GM23248 (cell line): ENCODE measurements around the gene TCEA2. TPM values are rescaled to one million over a fixed set of nuclear protein-coding genes. Genes with fewer than 3 reads are reported as not detected.

Source experiments
- DNase-seq: peaks from one replicate; pipeline ENCODE4 v3.0.0-alpha.2; 2015
- H2AFZ ChIP-seq: fragments of 200-600 bp; sonication (generic); 2 replicates; pipeline ENCODE4 v1.6.1; 2016; ENCODE audit warnings: antibody characterized with exemption
- H3F3A ChIP-seq: fragments of 200-600 bp; sonication (generic); 2 replicates; pipeline ENCODE4 v1.6.1; 2016; ENCODE audit warnings: mild to moderate bottlenecking, antibody characterized with exemption, mixed run types; ENCODE audit not compliant: insufficient read depth
- H3K27ac ChIP-seq: fragments of 200-600 bp; sonication (generic); 2 replicates; pipeline ENCODE4 v1.5.1; 2016; ENCODE audit warnings: mild to moderate bottlenecking
- H3K27me3 ChIP-seq: fragments of 200-600 bp; sonication (generic); replicated peaks from 2 replicates; pipeline ENCODE4 v1.6.1; 2016; ENCODE audit warnings: mild to moderate bottlenecking; ENCODE audit not compliant: insufficient read depth
- H3K36me3 ChIP-seq: fragments of 200-600 bp; sonication (generic); 2 replicates; pipeline ENCODE4 v1.6.1; 2016; ENCODE audit warnings: low read depth, mild to moderate bottlenecking
- H3K4me1 ChIP-seq: fragments of 200-600 bp; sonication (generic); 2 replicates; pipeline ENCODE4 v1.6.1; 2016; ENCODE audit warnings: mild to moderate bottlenecking; ENCODE audit not compliant: insufficient read depth
- H3K4me2 ChIP-seq: fragments of 200-600 bp; sonication (generic); one replicate; pipeline ENCODE4 v1.6.1; 2016; ENCODE audit warnings: mild to moderate bottlenecking; ENCODE audit not compliant: unreplicated experiment
- H3K4me3 ChIP-seq: fragments of 200-600 bp; sonication (generic); 2 replicates; pipeline ENCODE4 v1.5.1; 2016; ENCODE audit warnings: mild to moderate bottlenecking
- H3K79me2 ChIP-seq: fragments of 200-600 bp; sonication (generic); 2 replicates; pipeline ENCODE4 v1.6.1; 2016; ENCODE audit warnings: mild to moderate bottlenecking; ENCODE audit not compliant: insufficient read depth
- H3K9ac ChIP-seq: fragments of 200-600 bp; sonication (generic); 2 replicates; pipeline ENCODE4 v1.6.1; 2016; ENCODE audit warnings: mild to moderate bottlenecking
- H3K9me2 ChIP-seq: fragments of 200-600 bp; sonication (generic); 2 replicates; pipeline ENCODE4 v1.6.1; 2016; ENCODE audit warnings: mixed run types, mild to moderate bottlenecking, moderate library complexity; ENCODE audit not compliant: insufficient read depth
- H3K9me3 ChIP-seq: fragments of 200-600 bp; sonication (generic); one replicate; pipeline ENCODE4 v1.6.1; 2017; ENCODE audit warnings: low read depth
- H4K20me1 ChIP-seq: fragments of 200-600 bp; sonication (generic); 2 replicates; pipeline ENCODE4 v1.6.0; 2016; ENCODE audit not compliant: insufficient read depth
- EZH2 ChIP-seq: fragments of 200-600 bp; sonication (generic); IDR thresholded peaks from 2 replicates; pipeline ENCODE4 v1.6.1; 2018; ENCODE audit warnings: antibody characterized with exemption, mild to moderate bottlenecking; ENCODE audit not compliant: insufficient read depth, poor library complexity, severe bottlenecking
- EZH2phosphoT487 ChIP-seq: fragments of 200-600 bp; sonication (generic); IDR thresholded peaks from 2 replicates; pipeline ENCODE4 v1.6.1; 2018; ENCODE audit warnings: antibody characterized with exemption, moderate library complexity, mild to moderate bottlenecking, low read depth; ENCODE audit not compliant: insufficient read depth
- WGBS, 2 experiments: methylation state at CpG; one replicate each; pipeline ENCODE4 v1.1.6; 2015 to 2017; ENCODE audit warnings: low lambda C conversion rate in 2 of 2, low coverage in 1 of 2; ENCODE audit errors: missing lambda C conversion rate in 2 of 2; 5-methylcytosine and 5-hydroxymethylcytosine counted together
- in situ Hi-C: fragments of 300-500 bp; cut with MboI; formaldehyde crosslinking; loops from 2 replicates; pipeline ENCODE4 v1.15.0; 2020
- polyA plus RNA-seq: library from polyadenylated mRNA; unstranded; fragments of >200 nt; fragmentation: Nextera tagmentation; extraction: Ambion mirVana; gene quantifications from 2 replicates; pipeline ENCODE4 v1.2.1, GENCODE V29; 2016
- total RNA-seq: library from RNA; depleted of rRNA; stranded (reverse); fragments of >200 nt; shearing (Covaris generic); gene quantifications from 2 replicates; pipeline ENCODE4 v1.2.3, GENCODE V29; 2014

Gene TCEA2
- total and polyA plus RNA-seq, 2 experiments from 2014 or later: 34.3 to 70.7 TPM

DNA sequence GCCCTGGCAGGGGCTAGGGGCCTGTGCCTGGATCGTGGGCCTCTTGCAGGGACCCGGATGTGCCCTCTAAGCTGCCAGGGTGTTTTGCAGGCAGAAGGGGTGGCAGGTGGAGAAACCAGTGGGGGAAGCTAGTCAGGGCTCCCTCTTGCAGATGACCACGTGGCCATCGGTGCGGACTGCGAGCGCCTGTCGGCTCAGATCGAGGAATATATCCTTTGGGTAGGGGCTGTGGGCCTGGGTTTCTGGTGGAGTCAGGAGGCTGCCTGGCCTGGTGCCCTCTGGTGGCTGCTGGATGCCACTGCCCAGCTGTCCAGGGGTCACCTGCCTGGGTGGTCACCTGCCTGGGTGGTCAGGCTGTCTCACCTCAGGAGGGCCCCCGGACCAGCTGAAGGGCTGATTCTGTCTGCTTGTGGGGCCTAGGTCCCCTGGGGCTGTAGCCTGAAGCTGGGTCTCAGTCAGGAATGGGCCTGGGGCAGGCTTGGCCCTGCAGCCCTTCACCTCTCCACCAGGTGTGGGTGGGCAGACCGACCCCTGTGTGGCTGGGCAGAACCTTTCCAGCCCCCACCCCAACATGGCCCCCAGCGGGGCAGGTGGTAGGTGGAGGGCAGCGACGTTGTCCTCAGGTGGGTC, 6.7 kb downstream of the TCEA2 start:
- H3K79me2 ChIP-seq: no peaks in the 10 kb centered on the region
- no peak overlapping the region for H3K9ac ChIP-seq
- H3K4me2 ChIP-seq: no peak overlapping the region
- H3F3A ChIP-seq: no peaks in the 10 kb centered on the region
- no peaks in the 10 kb centered on the region for H3K9me3 ChIP-seq
- peak; percentile 41 for DNase-seq
- no peak overlapping the region for H2AFZ ChIP-seq
- H3K4me3 ChIP-seq: no peak overlapping the region
- H3K9me2 ChIP-seq: no peaks in the 10 kb centered on the region
- no peak for TF ChIP-seq EZH2
- TF ChIP-seq EZH2phosphoT487: no peak
- in situ Hi-C loops: no loop called here
- H3K36me3 ChIP-seq: no peaks in the 10 kb centered on the region
- 56 to 62% methylated on average over 12 to 14 of the region's 14 CpGs for WGBS, 2 experiments
- no peaks in the 10 kb centered on the region for H3K27me3 ChIP-seq
- peaks cover 13% of the 10 kb centered on the region for H3K4me1 ChIP-seq
- no peaks in the 10 kb centered on the region for H4K20me1 ChIP-seq
- no peak overlapping the region for H3K27ac ChIP-seq

DNA sequence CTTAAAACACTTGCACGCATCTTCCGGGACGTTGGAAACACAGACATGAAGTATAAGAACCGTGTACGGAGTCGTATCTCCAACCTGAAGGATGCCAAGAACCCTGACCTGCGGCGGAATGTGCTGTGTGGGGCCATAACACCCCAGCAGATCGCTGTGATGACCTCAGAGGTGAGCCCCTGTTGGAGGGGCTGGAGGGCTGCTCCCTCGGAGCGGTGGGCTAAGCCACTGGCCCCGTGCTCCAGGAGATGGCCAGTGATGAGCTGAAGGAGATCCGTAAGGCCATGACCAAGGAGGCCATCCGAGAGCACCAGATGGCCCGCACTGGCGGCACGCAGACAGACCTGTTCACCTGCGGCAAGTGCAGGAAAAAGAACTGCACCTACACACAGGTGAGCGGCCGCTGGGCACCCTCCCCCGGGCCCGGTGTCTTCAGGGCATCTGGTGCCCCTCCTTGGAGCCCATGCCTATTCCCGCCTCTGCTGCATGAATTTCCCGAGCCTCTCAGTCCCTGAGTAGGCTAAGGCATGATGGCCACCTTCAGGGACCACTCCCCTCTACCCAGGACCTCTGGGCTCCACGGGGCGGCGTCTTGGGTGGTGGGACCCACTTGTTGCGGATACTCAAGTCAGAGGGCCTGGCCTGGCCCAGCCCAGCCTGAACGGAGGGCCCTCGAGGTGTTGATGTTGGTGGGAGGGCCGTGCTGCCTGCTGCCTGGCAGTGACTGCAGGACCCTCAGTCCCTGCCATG, 7.4 kb downstream of the TCEA2 start:
- no peaks in the 10 kb centered on the region for H3K79me2 ChIP-seq
- H3K9me3 ChIP-seq: no peaks in the 10 kb centered on the region
- H3K36me3 ChIP-seq: no peaks in the 10 kb centered on the region
- H4K20me1 ChIP-seq: no peaks in the 10 kb centered on the region
- H3K9ac ChIP-seq: no peak overlapping the region
- H3F3A ChIP-seq: no peaks in the 10 kb centered on the region
- peaks cover 10% of the 10 kb centered on the region for H3K4me1 ChIP-seq
- TF ChIP-seq EZH2 (no peak), EZH2phosphoT487 (no peak)
- no peak overlapping the region for H3K27ac ChIP-seq
- DNase-seq: no peak
- no peak overlapping the region for H3K4me3 ChIP-seq
- H3K27me3 ChIP-seq: no peaks in the 10 kb centered on the region
- H3K4me2 ChIP-seq: no peak overlapping the region
- no peak overlapping the region for H2AFZ ChIP-seq
- in situ Hi-C loops: no loop called here
- H3K9me2 ChIP-seq: no peaks in the 10 kb centered on the region
- 89 to 90% methylated on average over 30 to 31 of the region's 31 CpGs for WGBS, 2 experiments

DNA sequence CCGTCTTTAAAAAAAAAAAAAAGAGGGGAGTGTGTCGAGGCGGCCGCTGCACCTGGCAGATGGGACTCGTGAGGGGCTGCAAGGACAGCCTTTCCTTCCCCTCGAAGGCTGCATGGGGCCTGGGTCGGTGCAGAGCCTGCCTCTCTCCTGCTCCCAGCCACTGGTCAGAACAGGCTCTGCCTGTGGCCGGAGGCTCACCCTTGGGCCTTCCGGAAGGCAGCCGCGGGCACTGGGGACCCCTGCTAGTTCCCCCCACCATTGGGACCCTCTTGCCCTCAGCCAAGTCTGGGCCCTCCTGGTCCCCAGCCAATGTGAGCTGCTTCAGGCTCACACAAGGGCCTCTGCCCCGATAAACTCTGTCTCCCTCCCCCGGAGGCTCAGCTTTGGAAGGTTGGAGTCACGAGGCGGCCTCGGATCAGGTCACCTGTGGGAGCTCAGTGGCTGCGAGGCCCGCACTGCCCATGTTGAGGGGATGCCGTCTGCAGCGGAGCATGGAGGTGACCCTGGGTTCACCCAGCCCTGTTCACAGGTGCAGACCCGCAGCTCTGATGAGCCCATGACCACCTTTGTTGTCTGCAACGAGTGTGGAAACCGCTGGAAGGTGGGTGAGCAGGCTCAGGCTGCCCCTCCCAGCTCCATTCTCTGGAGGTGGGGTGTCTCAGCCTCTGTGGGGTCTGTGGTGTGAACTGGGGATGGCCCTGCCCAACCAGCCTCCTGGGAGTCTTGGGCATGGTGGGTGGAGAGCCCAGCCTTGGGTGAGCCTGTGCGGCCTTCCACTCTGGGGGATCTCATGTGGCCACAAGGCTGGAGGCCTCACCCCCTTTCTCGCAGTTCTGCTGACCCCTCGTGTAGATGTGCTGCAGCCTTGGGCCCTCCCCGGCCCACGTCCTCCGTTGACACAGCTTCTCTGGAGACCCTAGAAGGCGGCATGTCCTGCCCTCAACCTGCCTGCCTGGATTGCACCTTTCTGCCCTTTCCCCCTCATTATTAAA, 8.6 kb downstream of the TCEA2 start:
- Histone ChIP-seq H3K27me3 (no peaks in the 10 kb centered on the region), H4K20me1 (no peaks in the 10 kb centered on the region), H3K36me3 (no peaks in the 10 kb centered on the region), H3K4me2 (no peak overlapping the region), H3K4me1 (no peaks in the 10 kb centered on the region), H3K27ac (no peak overlapping the region), H3K9ac (no peak overlapping the region), H3K9me2 (no peaks in the 10 kb centered on the region), H3K4me3 (no peak overlapping the region), H2AFZ (no peak overlapping the region), H3K79me2 (no peaks in the 10 kb centered on the region), H3F3A (no peaks in the 10 kb centered on the region), H3K9me3 (no peaks in the 10 kb centered on the region)
- TF ChIP-seq EZH2 (no peak), EZH2phosphoT487 (no peak)
- in situ Hi-C loops: no loop called here
- DNase-seq: no peak
- 87 to 91% methylated on average over 22 to 30 of the region's 30 CpGs for WGBS, 2 experiments

DNA sequence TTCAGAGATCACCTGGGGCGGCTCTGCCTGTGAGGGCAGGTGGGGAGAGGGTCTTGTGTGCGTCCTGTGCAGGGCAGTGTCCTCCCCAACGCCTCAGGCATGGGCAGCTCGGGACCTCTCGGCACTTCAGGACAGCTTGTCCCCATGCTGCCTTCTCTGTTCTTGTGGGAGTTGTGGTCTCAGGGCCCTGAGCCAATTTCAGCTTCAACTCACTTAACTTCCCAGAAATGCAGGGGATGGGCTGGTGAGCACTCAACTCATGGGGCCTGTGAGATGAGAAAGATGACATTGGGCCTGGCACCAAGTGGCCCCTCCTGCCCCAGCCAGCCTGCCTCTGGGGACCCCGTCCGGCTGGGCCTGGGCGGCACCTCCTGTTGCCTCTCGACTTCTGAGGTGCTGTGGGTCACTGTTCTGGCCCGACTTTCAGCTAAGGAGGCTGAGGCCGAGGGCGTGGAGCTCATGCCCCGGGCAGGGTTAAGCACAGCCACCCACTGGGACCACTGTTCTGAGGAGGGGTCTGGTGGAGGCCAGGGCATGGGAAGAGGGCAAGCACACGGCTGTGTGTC, 9.6 kb downstream of the TCEA2 start:
- WGBS, 2 experiments: 81 to 84% methylated on average over 14 of the region's 14 CpGs
- no peaks in the 10 kb centered on the region for H4K20me1 ChIP-seq
- H3K27ac ChIP-seq: no peak overlapping the region
- no peaks in the 10 kb centered on the region for H3F3A ChIP-seq
- H3K9me2 ChIP-seq: no peaks in the 10 kb centered on the region
- no peaks in the 10 kb centered on the region for H3K4me1 ChIP-seq
- no peak overlapping the region for H3K4me2 ChIP-seq
- H3K27me3 ChIP-seq: no peaks in the 10 kb centered on the region
- no peak for DNase-seq
- in situ Hi-C loops: no loop called here
- H2AFZ ChIP-seq: no peak overlapping the region
- no peaks in the 10 kb centered on the region for H3K9me3 ChIP-seq
- H3K79me2 ChIP-seq: no peaks in the 10 kb centered on the region
- no peak overlapping the region for H3K4me3 ChIP-seq
- no peaks in the 10 kb centered on the region for H3K36me3 ChIP-seq
- H3K9ac ChIP-seq: no peak overlapping the region
- TF ChIP-seq EZH2: no peak
- no peak for TF ChIP-seq EZH2phosphoT487
